Fibroblast of skin of right quadriceps (primary cell): ENCODE results near the gene CHRM1.
"Not testable (repeated sequence)": the region's sequence is repeated elsewhere in the genome, so short reads cannot be mapped to it uniquely, and the experiment has no call there.

Experiments
- DNase-seq: peaks from one replicate; pipeline ENCODE4 v3.0.0-alpha.2; 2013

The CHRM1 gene

GRCh38 chr11:62863687-62864335 is 57.4 kb downstream of the CHRM1 start:
- no peak for DNase-seq

- DNase-seq, result not testable (repeated sequence)
These were observed 59.5 kb downstream of the CHRM1 start for GRCh38 chr11:62861564-62862192.

- no peak for DNase-seq
These were observed 60.2 kb downstream of the CHRM1 start for GRCh38 chr11:62860835-62861563.

GRCh38 chr11:62859281-62859703 is 61.9 kb downstream of the CHRM1 start:
- DNase-seq, result not testable (repeated sequence)
